Urothelium cell line (cell line): ENCODE results near the gene MS4A2.
"Not testable (repeated sequence)": the region's sequence is repeated elsewhere in the genome, so short reads cannot be mapped to it uniquely, and the experiment has no call there.

Experiments used
- DNase-seq: peaks from one replicate; pipeline ENCODE4 v3.0.0; 2011; ENCODE audit warnings: low spot score, mixed read lengths
- FAIRE-seq: peaks from 2 replicates; lab custom pipeline; 2011; peaks lifted over from hg19 to GRCh38; lab: Jason Lieb, UNC

Gene MS4A2

DNA sequence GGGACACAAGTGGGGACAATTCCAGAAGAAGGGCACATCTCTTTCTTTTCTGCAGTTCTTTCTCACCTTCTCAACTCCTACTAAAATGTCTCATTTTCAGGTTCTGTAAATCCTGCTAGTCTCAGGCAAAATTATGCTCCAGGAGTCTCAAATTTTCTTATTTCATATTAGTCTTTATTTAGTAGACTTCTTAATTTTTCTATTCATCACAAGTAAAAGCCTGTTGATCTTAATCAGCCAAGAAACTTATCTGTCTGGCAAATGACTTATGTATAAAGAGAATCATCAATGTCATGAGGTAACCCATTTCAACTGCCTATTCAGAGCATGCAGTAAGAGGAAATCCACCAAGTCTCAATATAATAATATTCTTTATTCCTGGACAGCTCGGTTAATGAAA lies at the start of gene MS4A2:
MS4A2 (plus strand) TSS at position 301 of the 400 bp plus-strand sequence. CDS start 102 bp downstream, outside the sequence.
- DNase-seq (no peak), FAIRE-seq (no peak)

DNA sequence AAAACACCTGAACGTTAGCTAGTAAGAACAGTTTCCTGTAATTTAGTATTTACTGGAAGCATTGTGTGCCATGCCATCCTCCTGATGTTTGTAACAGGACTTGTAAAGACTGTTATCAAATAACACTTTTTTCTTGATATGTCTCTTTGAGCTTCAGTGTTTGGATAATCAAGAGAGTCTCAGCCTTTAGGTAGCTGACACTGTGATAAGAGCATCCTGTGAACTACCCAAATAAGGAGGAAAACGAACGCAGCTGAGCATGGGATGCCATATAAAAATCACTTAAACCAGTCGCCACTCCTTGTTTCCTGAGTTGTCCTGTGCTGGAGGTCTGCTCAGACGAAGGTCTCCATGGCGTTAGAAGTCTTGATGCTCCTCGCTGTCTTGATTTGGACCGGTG lies 48.4 kb upstream of the MS4A2 start, which contains the start of gene OOSP2:
OOSP2 (plus strand) TSS at position 301 of the 400 bp plus-strand sequence; CDS start at position 352, 51 bp downstream.
- no peak for FAIRE-seq
- no peak for DNase-seq

- FAIRE-seq, DNase-seq: not testable (repeated sequence)
These were observed 38.0 kb upstream of the MS4A2 start for GRCh38 chr11:60050422-60050821.

- FAIRE-seq, DNase-seq: not testable (repeated sequence)
These were observed 37.6 kb upstream of the MS4A2 start for GRCh38 chr11:60050839-60051238.

DNA sequence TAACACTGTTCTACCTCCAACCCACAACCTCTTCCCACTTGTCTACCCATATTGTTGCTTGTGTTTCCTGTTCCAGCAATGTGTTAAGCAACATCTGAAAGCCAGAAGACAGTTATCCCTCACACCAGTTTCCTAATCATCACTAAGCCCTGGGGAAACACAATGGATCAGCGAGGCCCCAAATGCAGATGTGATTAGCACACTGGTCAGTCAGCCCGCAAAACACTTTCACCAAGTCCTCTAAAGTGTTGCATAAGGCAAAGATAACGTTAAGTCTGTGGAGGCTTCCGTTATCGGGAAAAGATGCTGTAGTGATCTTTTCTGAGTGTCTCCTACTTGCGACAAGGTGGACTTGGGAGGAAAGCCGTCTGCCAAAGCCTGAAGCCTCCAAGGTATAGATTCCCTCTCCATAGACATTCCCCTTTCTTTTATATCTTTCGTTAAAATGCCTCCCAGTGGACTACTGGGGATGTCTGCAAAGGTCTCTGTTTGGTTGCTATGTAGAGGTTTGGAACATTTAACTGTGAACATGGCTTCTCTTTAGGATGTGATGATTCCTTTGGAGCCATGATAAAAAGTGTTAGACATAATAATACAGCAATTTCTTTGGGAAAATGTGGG lies 32.0 kb upstream of the MS4A2 start, which contains the start of gene MS4A3:
MS4A3 (plus strand) TSS at position 317 of the 621 bp plus-strand sequence. CDS start 4,496 bp downstream, outside the sequence.
- DNase-seq (no peak), FAIRE-seq (no peak)

GRCh38 chr11:60059052-60059451 lies 29.4 kb upstream of the MS4A2 start:
- no peak for FAIRE-seq
- no peak for DNase-seq

GRCh38 chr11:60059521-60060240 lies 28.8 kb upstream of the MS4A2 start:
- FAIRE-seq, result no peak
- no peak for DNase-seq

DNA sequence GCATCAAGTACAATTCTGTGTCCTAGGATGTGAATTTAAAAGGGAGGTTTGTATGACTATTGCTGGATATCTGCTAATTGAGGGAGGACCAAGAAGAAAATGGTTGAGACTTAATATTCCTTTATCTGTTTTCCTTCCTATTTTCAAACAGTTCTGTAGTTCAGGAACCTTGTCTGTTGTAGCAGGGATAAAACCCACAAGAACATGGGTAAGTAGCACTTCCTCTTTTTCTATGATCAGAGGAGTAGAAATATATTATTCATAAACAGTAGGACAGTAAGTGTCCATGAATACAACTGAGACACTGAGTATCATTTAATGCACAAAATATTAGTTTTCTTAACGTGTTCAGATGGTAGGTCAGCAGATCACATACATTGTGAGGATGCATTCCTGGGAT lies 24.4 kb upstream of the MS4A2 start:
- DNase-seq (no peak), FAIRE-seq (no peak)

DNA sequence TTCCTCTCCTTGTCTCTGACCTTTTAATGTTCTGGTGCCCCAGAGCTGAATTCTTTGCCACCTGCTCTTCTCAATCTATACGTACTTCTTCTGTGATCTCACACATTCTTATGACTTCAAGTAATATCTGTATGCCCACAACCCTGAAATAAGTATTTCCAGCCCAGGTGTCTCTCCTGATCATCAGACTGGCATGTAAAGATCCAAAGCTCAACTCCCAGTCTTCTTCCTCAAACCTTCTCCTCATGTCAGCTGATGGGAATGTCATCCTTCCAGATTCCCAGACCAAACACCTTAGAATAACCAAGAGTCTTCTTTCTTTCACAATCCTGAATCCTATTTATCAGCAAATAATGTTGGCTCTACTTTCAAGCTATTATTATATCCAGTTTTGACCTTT lies 22.7 kb upstream of the MS4A2 start:
- FAIRE-seq, result no peak
- DNase-seq, result no peak

DNA sequence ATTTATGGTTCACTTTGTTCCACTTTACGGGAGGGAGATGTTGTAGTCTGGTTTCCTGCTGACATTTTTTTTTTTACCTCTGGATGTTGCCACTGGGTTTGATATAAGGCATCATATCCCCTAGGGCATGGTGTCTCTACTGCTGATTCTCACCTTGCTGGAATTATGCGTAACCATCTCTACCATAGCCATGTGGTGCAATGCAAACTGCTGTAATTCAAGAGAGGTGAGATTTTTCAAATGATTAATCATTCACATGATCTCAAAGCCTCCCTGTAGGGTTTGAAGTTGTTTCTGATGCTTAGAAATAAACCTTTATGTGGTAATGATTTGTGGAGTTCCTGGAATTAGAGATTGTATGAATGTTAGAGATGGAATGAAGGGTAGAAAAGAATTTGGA lies 19.0 kb upstream of the MS4A2 start:
- FAIRE-seq (no peak), DNase-seq (no peak)

DNA sequence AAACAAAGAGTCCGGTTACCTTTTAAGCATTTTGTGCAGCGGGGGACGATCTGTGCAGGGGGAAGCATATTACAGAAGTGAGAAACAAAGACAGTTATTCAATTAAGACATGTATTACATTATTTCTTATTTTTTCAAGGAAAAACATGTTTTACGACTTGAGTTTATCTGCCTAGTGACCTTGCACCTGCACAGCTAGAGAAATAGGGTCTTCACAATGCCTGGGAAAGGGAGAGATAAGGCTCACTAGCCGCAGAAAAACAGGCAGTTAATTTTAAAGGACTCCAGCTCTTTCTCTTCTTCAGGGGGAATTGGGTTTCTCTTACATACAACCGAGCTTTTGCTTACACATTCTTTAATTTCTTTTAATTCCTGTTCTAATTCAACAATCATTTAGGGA lies 16.8 kb upstream of the MS4A2 start:
- FAIRE-seq, DNase-seq: not testable (repeated sequence)

DNA sequence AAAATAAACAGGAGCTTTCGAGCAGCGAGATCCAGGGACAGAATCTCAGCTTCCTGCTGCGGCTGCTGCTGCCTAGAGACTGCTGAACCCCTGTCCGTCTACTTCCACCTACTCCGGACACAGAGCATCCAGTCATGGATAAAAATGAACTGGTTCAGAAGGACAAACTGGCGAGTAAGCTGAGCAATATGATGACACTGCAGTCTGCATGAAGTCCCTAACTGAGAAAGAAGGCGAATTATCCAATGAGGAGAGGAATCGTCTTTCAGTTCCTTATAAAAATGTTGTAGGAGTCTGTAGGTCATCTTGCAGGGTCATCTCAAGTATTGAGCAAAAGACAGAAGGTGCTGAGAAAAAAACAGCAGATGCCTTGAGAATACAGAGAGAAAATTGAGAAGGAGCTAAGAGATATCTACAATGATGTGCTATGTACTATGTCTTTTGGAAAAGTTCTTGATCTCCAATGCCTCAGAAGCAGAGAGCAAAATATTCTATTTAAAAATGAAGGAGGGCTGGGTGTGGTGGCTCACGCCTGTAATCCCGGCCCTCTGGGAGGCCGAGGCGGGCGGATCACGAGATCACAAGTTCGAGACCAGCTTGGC lies 11.1 kb upstream of the MS4A2 start:
- FAIRE-seq (no peak), DNase-seq (no peak)

- no peak for FAIRE-seq
These were observed 10.5 kb upstream of the MS4A2 start for GRCh38 chr11:60077981-60078380.

GRCh38 chr11:60078745-60079144 lies 9.7 kb upstream of the MS4A2 start:
- FAIRE-seq (no peak), DNase-seq (no peak)

More at GRCh38 chr11:60077981-60078380, 10.5 kb upstream of the MS4A2 start:
- no peak for DNase-seq

- DNase-seq (no peak), FAIRE-seq (no peak)
These were observed 7.9 kb upstream of the MS4A2 start for GRCh38 chr11:60080535-60080934.

GRCh38 chr11:60084631-60085273 lies 3.7 kb upstream of the MS4A2 start:
- DNase-seq (no peak), FAIRE-seq (no peak)

DNA sequence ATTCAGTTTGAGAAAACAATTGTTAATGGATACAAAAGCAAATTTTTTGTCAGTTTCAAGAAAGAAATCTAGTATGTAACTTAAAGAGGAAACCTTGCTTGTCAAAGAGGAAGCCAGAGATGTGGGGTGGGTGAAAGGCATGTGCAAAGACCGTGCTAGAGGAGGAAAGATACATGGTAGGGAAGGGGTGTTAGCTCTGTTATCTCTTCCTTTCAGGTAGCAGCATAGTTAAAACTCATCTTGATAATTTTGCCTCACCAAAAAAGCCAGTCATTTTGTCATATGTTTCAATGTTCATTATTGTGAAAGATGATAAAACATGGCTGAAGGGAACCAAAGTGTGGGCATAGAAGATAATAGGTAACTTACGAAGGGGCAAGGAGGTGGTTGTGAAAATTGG lies 2.6 kb upstream of the MS4A2 start:
- DNase-seq, result no peak
- FAIRE-seq, result no peak

- DNase-seq, result no peak
These were observed 1.2 kb upstream of the MS4A2 start for GRCh38 chr11:60087239-60087638.

GRCh38 chr11:60095477-60096120 lies 7.1 kb downstream of the MS4A2 start:
- DNase-seq, result no peak
- no peak for FAIRE-seq

More at GRCh38 chr11:60087239-60087638, 1.2 kb upstream of the MS4A2 start:
- no peak for FAIRE-seq

DNA sequence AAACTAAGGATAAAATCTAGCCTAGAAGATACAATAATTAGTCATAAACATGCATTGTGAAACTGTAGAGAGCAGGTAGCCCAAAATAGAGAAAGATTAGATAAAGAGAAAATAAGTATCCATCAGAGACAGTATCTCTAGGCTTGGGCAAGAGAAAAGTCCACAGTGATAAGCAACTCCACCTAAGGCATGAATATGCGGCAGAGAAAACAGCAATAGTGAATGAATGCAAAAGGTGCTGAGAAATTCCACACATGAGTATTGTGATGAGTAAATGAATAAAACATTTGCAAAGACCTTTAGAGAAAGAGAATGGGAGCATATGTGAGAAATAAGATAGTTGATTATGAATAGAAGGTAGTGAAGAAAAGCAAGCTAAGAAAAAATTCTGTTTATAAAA lies 8.7 kb downstream of the MS4A2 start:
- FAIRE-seq (no peak), DNase-seq (no peak)

- no peak for DNase-seq
- FAIRE-seq, result no peak
These were observed 10.0 kb downstream of the MS4A2 start for GRCh38 chr11:60098508-60098907.
